IPS-18a (cell line): ENCODE measurements around the gene NABP1.

ENCODE experiments used
- H3K27ac ChIP-seq: one replicate; pipeline ENCODE4 v1.5.1; 2013; ENCODE audit warnings: low read length
- H3K27me3 ChIP-seq: one replicate; pipeline ENCODE4 v1.6.1; 2013; ENCODE audit warnings: mild to moderate bottlenecking, low read length; ENCODE audit not compliant: control insufficient read depth, insufficient read depth
- H3K36me3 ChIP-seq: one replicate; pipeline ENCODE4 v1.6.1; 2013; ENCODE audit warnings: low read depth, low read length; ENCODE audit not compliant: control insufficient read depth
- H3K4me1 ChIP-seq: one replicate; pipeline ENCODE4 v1.6.1; 2013; ENCODE audit warnings: low read depth, low read length; ENCODE audit not compliant: control insufficient read depth
- H3K4me3 ChIP-seq: one replicate; pipeline ENCODE4 v1.5.1; 2013; ENCODE audit warnings: low read length
- H3K9ac ChIP-seq: one replicate; pipeline ENCODE4 v1.6.1; 2013; ENCODE audit warnings: mild to moderate bottlenecking, low read length, moderate library complexity
- H3K9me3 ChIP-seq: one replicate; pipeline ENCODE4 v1.6.1; 2013; ENCODE audit warnings: low read depth, low read length; ENCODE audit not compliant: control insufficient read depth

Gene NABP1

GRCh38 chr2:191670787-191671186, 7.1 kb upstream of the NABP1 start:
- Histone ChIP-seq H3K4me1 (peaks cover 3% of the 10 kb centered on the region), H3K9ac (no peak overlapping the region), H3K9me3 (no peaks in the 10 kb centered on the region), H3K27ac (no peak overlapping the region), H3K27me3 (peaks cover under 1% of the 10 kb centered on the region), H3K4me3 (no peak overlapping the region), H3K36me3 (no peaks in the 10 kb centered on the region)

- no peaks in the 10 kb centered on the region for H3K9me3 ChIP-seq
- H3K27ac ChIP-seq, result no peak overlapping the region
- H3K27me3 ChIP-seq, result peaks cover 24% of the 10 kb centered on the region
- peaks cover 9% of the 10 kb centered on the region for H3K4me1 ChIP-seq
- H3K36me3 ChIP-seq, result no peaks in the 10 kb centered on the region
- H3K9ac ChIP-seq, result no peak overlapping the region
- no peak overlapping the region for H3K4me3 ChIP-seq
These were observed 1.9 kb upstream of the NABP1 start for GRCh38 chr2:191675807-191676721.

GRCh38 chr2:191676790-191677645, 918 bp upstream of the NABP1 start:
- no peak overlapping the region for H3K27ac ChIP-seq
- peak overlapping the region; percentile 96 for H3K4me3 ChIP-seq
- H3K36me3 ChIP-seq, result no peaks in the 10 kb centered on the region
- peaks cover 24% of the 10 kb centered on the region for H3K27me3 ChIP-seq
- H3K9me3 ChIP-seq, result no peaks in the 10 kb centered on the region
- peak overlapping the region; percentile 52 for H3K9ac ChIP-seq
- H3K4me1 ChIP-seq, result peaks cover 9% of the 10 kb centered on the region

GRCh38 chr2:191678437-191679100, 633 bp downstream of the NABP1 start:
- Histone ChIP-seq H3K4me3 (peak overlapping the region; percentile 96), H3K36me3 (no peaks in the 10 kb centered on the region), H3K9me3 (no peaks in the 10 kb centered on the region), H3K27me3 (peaks cover 24% of the 10 kb centered on the region), H3K27ac (no peak overlapping the region), H3K4me1 (peaks cover 9% of the 10 kb centered on the region), H3K9ac (peak overlapping the region; percentile 52)

- Histone ChIP-seq H3K36me3 (no peaks in the 10 kb centered on the region), H3K27ac (no peak overlapping the region), H3K9me3 (no peaks in the 10 kb centered on the region), H3K4me1 (peaks cover 9% of the 10 kb centered on the region), H3K9ac (no peak overlapping the region), H3K4me3 (no peak overlapping the region), H3K27me3 (peaks cover 24% of the 10 kb centered on the region)
These were observed 2.1 kb downstream of the NABP1 start for GRCh38 chr2:191679818-191680600.

- Histone ChIP-seq H3K4me1 (peaks cover 9% of the 10 kb centered on the region), H3K4me3 (no peak overlapping the region), H3K27ac (no peak overlapping the region), H3K9me3 (no peaks in the 10 kb centered on the region), H3K9ac (no peak overlapping the region), H3K36me3 (no peaks in the 10 kb centered on the region), H3K27me3 (peaks cover 24% of the 10 kb centered on the region)
These were observed 2.7 kb downstream of the NABP1 start for GRCh38 chr2:191680639-191681038.

- no peak overlapping the region for H3K4me3 ChIP-seq
- peaks cover 10% of the 10 kb centered on the region for H3K27me3 ChIP-seq
- no peaks in the 10 kb centered on the region for H3K9me3 ChIP-seq
- no peak overlapping the region for H3K9ac ChIP-seq
- peaks cover 2% of the 10 kb centered on the region for H3K4me1 ChIP-seq
- H3K27ac ChIP-seq, result no peak overlapping the region
- H3K36me3 ChIP-seq, result no peaks in the 10 kb centered on the region
These were observed 4.2 kb downstream of the NABP1 start for GRCh38 chr2:191682126-191682525.

- Histone ChIP-seq H3K9ac (no peak overlapping the region), H3K36me3 (no peaks in the 10 kb centered on the region), H3K4me3 (no peak overlapping the region), H3K4me1 (no peaks in the 10 kb centered on the region), H3K9me3 (no peaks in the 10 kb centered on the region), H3K27me3 (no peaks in the 10 kb centered on the region), H3K27ac (no peak overlapping the region)
These were observed 8.1 kb downstream of the NABP1 start for GRCh38 chr2:191686066-191686465.

- Histone ChIP-seq H3K36me3 (no peaks in the 10 kb centered on the region), H3K9me3 (no peaks in the 10 kb centered on the region), H3K9ac (no peak overlapping the region), H3K27ac (no peak overlapping the region), H3K27me3 (no peaks in the 10 kb centered on the region), H3K4me3 (no peak overlapping the region), H3K4me1 (no peaks in the 10 kb centered on the region)
These were observed 8.8 kb downstream of the NABP1 start for GRCh38 chr2:191686729-191687128.

- no peak overlapping the region for H3K4me3 ChIP-seq
- H3K27me3 ChIP-seq, result no peaks in the 10 kb centered on the region
- H3K4me1 ChIP-seq, result no peaks in the 10 kb centered on the region
- no peak overlapping the region for H3K9ac ChIP-seq
- H3K36me3 ChIP-seq, result no peaks in the 10 kb centered on the region
- H3K27ac ChIP-seq, result no peak overlapping the region
- H3K9me3 ChIP-seq, result no peaks in the 10 kb centered on the region
These were observed 9.9 kb downstream of the NABP1 start for GRCh38 chr2:191687867-191688266.
